Gastroesophageal sphincter (tissue), 4 donors: ENCODE data around the gene DNAJB12. TPM values are rescaled to one million over a fixed set of nuclear protein-coding genes. Genes with fewer than 3 reads are reported as not detected.

Source experiments
- ATAC-seq: fragments of 150-250 bp; one replicate; pipeline ENCODE4 v1.9.1; 2016; ENCODE audit warnings: mild to moderate bottlenecking, moderate library complexity
- H3K27ac ChIP-seq, 4 donors: fragments of 200-600 bp; sonication (generic) in 3 of 4; 1 replicate in 3 of 4; 2 replicates in 1 of 4; pipeline ENCODE4 v1.5.1; 2016 to 2019
- H3K27me3 ChIP-seq: fragments of 200-600 bp; sonication (generic); one replicate; pipeline ENCODE4 v1.5.1; 2019
- H3K36me3 ChIP-seq, 2 donors: fragments of 200-600 bp; sonication (generic); one replicate each; pipeline ENCODE4 v1.5.1; 2019; ENCODE audit warnings: control low read depth in 1 of 2
- H3K4me1 ChIP-seq, 3 donors: fragments of 200-600 bp; sonication (generic); 1 replicate in 2 of 3; 2 replicates in 1 of 3; pipeline ENCODE4 v1.5.1; 2016 to 2019; ENCODE audit warnings: control low read depth in 2 of 3
- H3K4me3 ChIP-seq, 2 donors: fragments of 200-600 bp; sonication (generic); one replicate each; pipeline ENCODE4 v1.5.1; 2019; ENCODE audit warnings: mild to moderate bottlenecking in 1 of 2, moderate library complexity in 1 of 2
- H3K9me3 ChIP-seq, 3 donors: fragments of 200-600 bp; sonication (generic); one replicate each; pipeline ENCODE4 v1.5.1; 2017 to 2019; ENCODE audit warnings: control low read depth in 2 of 3
- CTCF ChIP-seq, 4 experiments: fragments of 200-600 bp in 2 of 4; fragments of 450-650 bp in 2 of 4; sonication (generic) in 1 of 4; IDR thresholded peaks; one replicate each; pipeline ENCODE4 v1.5.1; 2017 to 2019; ENCODE audit warnings: antibody characterized with exemption in 4 of 4, mild to moderate bottlenecking in 2 of 4, moderate library complexity in 2 of 4
- EP300 ChIP-seq: sonication (generic); formaldehyde crosslinking; IDR thresholded peaks from one replicate; pipeline ENCODE4 v1.6.1; 2017; ENCODE audit warnings: antibody characterized with exemption, mild to moderate bottlenecking
- POLR2A ChIP-seq, 2 donors: fragments of 450-650 bp; IDR thresholded peaks; one replicate each; pipeline ENCODE4 v1.6.1; 2017; ENCODE audit warnings: antibody characterized with exemption in 2 of 2, mild to moderate bottlenecking in 2 of 2, moderate library complexity in 1 of 2
- POLR2AphosphoS5 ChIP-seq: sonication (generic); formaldehyde crosslinking; IDR thresholded peaks from one replicate; pipeline ENCODE4 v1.6.1; 2017; ENCODE audit warnings: antibody characterized with exemption
- WGBS, 2 donors: methylation state at CpG; one replicate each; pipeline ENCODE4 v1.1.5; 2018; ENCODE audit warnings: low coverage in 1 of 2; 5-methylcytosine and 5-hydroxymethylcytosine counted together
- total RNA-seq, 4 donors: library from RNA; depleted of rRNA; stranded (reverse); fragments of >200 nt; gene quantifications; one replicate each; pipeline ENCODE4 v1.1.0, GENCODE V29; 2016

DNAJB12 gene
- total RNA-seq, 4 donors from 2014 or later: 28.6 to 43.0 (median 33.4) TPM

- ATAC-seq: peak; percentile 14
- Histone ChIP-seq H3K36me3 (peaks cover 0 to 78% of the 10 kb centered on the region in 2 donors), H3K27ac (peak overlapping the region in 3 of 4 donors; percentile 83 to 91 (median 90)), H3K4me1 (peaks cover 0 to 68% (median 45%) of the 10 kb centered on the region in 3 donors), H3K9me3 (no peaks in the 10 kb centered on the region), H3K27me3 (no peaks in the 10 kb centered on the region), H3K4me3 (no peak overlapping the region)
- TF ChIP-seq CTCF (IDR thresholded peaks at IDR 0.05) (peak in 3 of 4 experiments; percentile 92 to 98 (median 95)), POLR2AphosphoS5 (peak; percentile 44), EP300 (no peak)
- whole genome bisulfite sequencing, 2 donors: no CpG with 5 or more reads among the region's 5 CpGs
Observed at GRCh38 chr10:72337039-72337629, 17.6 kb downstream of the DNAJB12 start.

GRCh38 chr10:72336259-72337038, 18.3 kb downstream of the DNAJB12 start:
- no peak for ATAC-seq
- Histone ChIP-seq H3K27me3 (no peaks in the 10 kb centered on the region), H3K4me3 (no peak overlapping the region), H3K4me1 (peaks cover 0 to 75% (median 51%) of the 10 kb centered on the region in 3 donors), H3K27ac (peak overlapping the region; percentile 4 to 91 (median 86)), H3K36me3 (peaks cover 0 to 71% of the 10 kb centered on the region in 2 donors), H3K9me3 (no peaks in the 10 kb centered on the region)
- no peak for TF ChIP-seq POLR2A (IDR thresholded peaks at IDR 0.05)
- TF ChIP-seq POLR2AphosphoS5: no peak
- TF ChIP-seq EP300: no peak
- WGBS, 2 donors: 60 to 74% methylated on average over 2 to 3 of the region's 18 CpGs

GRCh38 chr10:72335394-72336258, 19.1 kb downstream of the DNAJB12 start:
- H3K4me1 ChIP-seq: peaks cover 0 to 77% (median 56%) of the 10 kb centered on the region in 3 donors
- H3K9me3 ChIP-seq: no peaks in the 10 kb centered on the region
- H3K27ac ChIP-seq: peak overlapping the region; percentile 26 to 91 (median 86)
- no peaks in the 10 kb centered on the region for H3K27me3 ChIP-seq
- no CpG with 5 or more reads among the region's 20 CpGs for WGBS, 2 donors
- H3K4me3 ChIP-seq: no peak overlapping the region
- ATAC-seq: peak; percentile 54
- peaks cover 0 to 63% of the 10 kb centered on the region in 2 donors for H3K36me3 ChIP-seq
- TF ChIP-seq EP300: no peak
- peak; percentile 44 for TF ChIP-seq POLR2AphosphoS5
- no peak for TF ChIP-seq POLR2A (IDR thresholded peaks at IDR 0.05)

- peak; percentile 82 for ATAC-seq
- Histone ChIP-seq H3K4me1 (peaks cover 0 to 73% (median 56%) of the 10 kb centered on the region in 3 donors), H3K36me3 (peaks cover 0 to 55% of the 10 kb centered on the region in 2 donors), H3K4me3 (peak overlapping the region in 1 of 2 donors; percentile 9), H3K27ac (peak overlapping the region; percentile 52 to 91 (median 86)), H3K27me3 (no peaks in the 10 kb centered on the region), H3K9me3 (no peaks in the 10 kb centered on the region)
- TF ChIP-seq POLR2AphosphoS5 (peak; percentile 90), POLR2A (IDR thresholded peaks at IDR 0.05) (no peak), EP300 (no peak)
- WGBS, 2 donors: 24 to 25% methylated on average over 5 to 6 of the region's 16 CpGs
Observed at GRCh38 chr10:72334825-72335393, 19.8 kb downstream of the DNAJB12 start.

- H3K36me3 ChIP-seq: peaks cover 0 to 49% of the 10 kb centered on the region in 2 donors
- no peak for ATAC-seq
- H3K27me3 ChIP-seq: no peaks in the 10 kb centered on the region
- peak overlapping the region in 1 of 2 donors; percentile 9 for H3K4me3 ChIP-seq
- H3K4me1 ChIP-seq: peaks cover 0 to 78% (median 56%) of the 10 kb centered on the region in 3 donors
- no peaks in the 10 kb centered on the region for H3K9me3 ChIP-seq
- TF ChIP-seq EP300 (no peak), CTCF (IDR thresholded peaks at IDR 0.05) (peak in 1 of 4 experiments; percentile 10), POLR2A (IDR thresholded peaks at IDR 0.05) (no peak)
- 32 to 38% methylated on average over 7 to 13 of the region's 17 CpGs for WGBS, 2 donors
- peak overlapping the region; percentile 52 to 91 (median 86) for H3K27ac ChIP-seq
Observed at GRCh38 chr10:72334196-72334824, 20.4 kb downstream of the DNAJB12 start.
